Measurements from ENCODE around the gene XAGE2.

GRCh38 chrX:52415304-52415703 is 46.5 kb downstream of the XAGE2 start:
- TF ChIP-seq CTCF (IDR thresholded peaks at IDR 0.05; ENCODE audit: insufficient read depth, low read length, poor library complexity, severe bottlenecking): no peak
- no peak for TF ChIP-seq EZH2phosphoT487 (conservative IDR thresholded peaks at IDR 0.05; ENCODE audit: low read length)
